GM19324 (cell line): ENCODE measurements around the gene SPNS3.

Experiments
- ATAC-seq: cut with Tn5 transposase; IDR thresholded peaks from one replicate; pipeline ENCODE4 v1.9.1; 2021; ENCODE audit warnings: mild to moderate bottlenecking, moderate library complexity; ENCODE audit not compliant: unreplicated experiment, low FRiP score

Gene SPNS3

GRCh38 chr17:4426499-4427208 is 7.1 kb upstream of the SPNS3 start:
- ATAC-seq: no peak

GRCh38 chr17:4427505-4427904 is 6.2 kb upstream of the SPNS3 start:
- no peak for ATAC-seq

GRCh38 chr17:4436381-4436780 is 2.6 kb downstream of the SPNS3 start:
- no peak for ATAC-seq

- ATAC-seq: no peak
Measured at GRCh38 chr17:4436846-4437245, 3.1 kb downstream of the SPNS3 start.

GRCh38 chr17:4438162-4438944 is 4.6 kb downstream of the SPNS3 start:
- no peak for ATAC-seq

- ATAC-seq: no peak
Measured at GRCh38 chr17:4440021-4440420, 6.3 kb downstream of the SPNS3 start.

- no peak for ATAC-seq
Measured at GRCh38 chr17:4440690-4441686, 7.2 kb downstream of the SPNS3 start.

- ATAC-seq: no peak
Measured at GRCh38 chr17:4442582-4442981, 8.8 kb downstream of the SPNS3 start.

- no peak for ATAC-seq
Measured at GRCh38 chr17:4443476-4443875, 9.7 kb downstream of the SPNS3 start.

GRCh38 chr17:4444782-4445473 is 11.2 kb downstream of the SPNS3 start:
- no peak for ATAC-seq

GRCh38 chr17:4445731-4446130 is 12.0 kb downstream of the SPNS3 start:
- ATAC-seq: no peak

GRCh38 chr17:4446326-4447071 is 12.8 kb downstream of the SPNS3 start:
- ATAC-seq: no peak

- no peak for ATAC-seq
Measured at GRCh38 chr17:4448197-4448980, 14.6 kb downstream of the SPNS3 start.

- ATAC-seq: no peak
Measured at GRCh38 chr17:4449736-4450135, 16.0 kb downstream of the SPNS3 start.

- no peak for ATAC-seq
Measured at GRCh38 chr17:4450710-4451316, 17.1 kb downstream of the SPNS3 start.

- ATAC-seq: no peak
Measured at GRCh38 chr17:4453812-4454591, 20.3 kb downstream of the SPNS3 start.

GRCh38 chr17:4460661-4461060 is 26.9 kb downstream of the SPNS3 start:
- no peak for ATAC-seq
